MM.1S (cell line): ENCODE measurements around the gene HAO2.

Experiments
- CTCF ChIP-seq: fragments of 300-600 bp; sonication (generic); IDR thresholded peaks from 2 replicates; pipeline ENCODE4 v1.5.1; 2016; ENCODE audit warnings: antibody characterized with exemption, low read length, mixed read lengths
- EZH2 ChIP-seq: fragments of 300-600 bp; sonication (generic); optimal IDR thresholded peaks from 2 replicates; pipeline ENCODE3; 2017; ENCODE audit warnings: low read depth, mild to moderate bottlenecking, antibody characterized with exemption, low read length, mixed read lengths

- no peak for TF ChIP-seq CTCF
- no peak for TF ChIP-seq EZH2
Measured at GRCh38 chr1:119368554-119368953, at the start of gene HAO2.
